AG04449 (cell line): Measurements from ENCODE around the gene ATL3.

Experiments used
- CTCF ChIA-PET: fragments of 350-600 bp; formaldehyde crosslinking; extraction: SDS; loops from one replicate; lab custom pipeline; 2021; ENCODE audit warnings: antibody characterized with exemption; lab: Yijun Ruan, JAX
- POLR2A ChIA-PET: fragments of 400-600, 350-600 bp; formaldehyde crosslinking; extraction: SDS; loops from one replicate; lab custom pipeline; 2020; ENCODE audit warnings: antibody characterized with exemption, inconsistent platforms; lab: Yijun Ruan, JAX
- DNase-seq: peaks from one replicate; pipeline ENCODE4 v3.0.0-alpha.2; 2010; ENCODE audit warnings: low read depth, low spot score
- H3K4me3 ChIP-seq: 2 replicates; pipeline ENCODE4 v1.5.1; 2011; ENCODE audit warnings: low read depth, mild to moderate bottlenecking, control low read depth, low read length
- TF ChIP-seq, protein P1 (sequence below): IDR thresholded peaks from one replicate; pipeline ENCODE4 v1.5.1; 2011; ENCODE audit warnings: mild to moderate bottlenecking, moderate library complexity, low read length, control low read depth, inconsistent platforms; ENCODE audit not compliant: insufficient read depth; ENCODE audit errors: missing control alignments

The ATL3 gene

DNA sequence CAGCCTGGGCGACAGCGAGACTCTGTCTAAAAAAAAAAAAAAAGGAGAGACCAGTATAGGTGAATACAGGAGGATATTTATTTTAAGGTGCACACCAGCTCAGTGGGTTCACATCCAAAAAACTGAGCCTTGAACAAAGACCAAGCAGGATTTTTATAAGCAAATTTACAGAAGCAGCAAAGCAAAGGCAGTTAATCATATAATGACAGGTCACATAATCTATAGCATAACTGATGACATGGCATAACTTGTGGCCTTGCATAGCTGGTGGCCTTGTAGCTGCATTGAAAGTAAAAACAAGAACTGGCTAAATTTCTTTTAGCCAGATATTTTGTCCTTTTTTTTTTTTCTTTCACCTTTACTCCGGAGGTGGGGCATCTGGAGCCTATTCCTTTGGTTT, 54.2 kb downstream of the ATL3 start:
- DNase-seq = no peak
- no peak overlapping the region for H3K4me3 ChIP-seq
- POLR2A ChIA-PET = no interaction called here
- CTCF ChIA-PET = interaction anchor here (1.0 kb wide), 1 partner anchor 19 kb away, joined by 3 read pairs; no protein-coding TSS in a partner anchor
- TF ChIP-seq, protein P1, sequence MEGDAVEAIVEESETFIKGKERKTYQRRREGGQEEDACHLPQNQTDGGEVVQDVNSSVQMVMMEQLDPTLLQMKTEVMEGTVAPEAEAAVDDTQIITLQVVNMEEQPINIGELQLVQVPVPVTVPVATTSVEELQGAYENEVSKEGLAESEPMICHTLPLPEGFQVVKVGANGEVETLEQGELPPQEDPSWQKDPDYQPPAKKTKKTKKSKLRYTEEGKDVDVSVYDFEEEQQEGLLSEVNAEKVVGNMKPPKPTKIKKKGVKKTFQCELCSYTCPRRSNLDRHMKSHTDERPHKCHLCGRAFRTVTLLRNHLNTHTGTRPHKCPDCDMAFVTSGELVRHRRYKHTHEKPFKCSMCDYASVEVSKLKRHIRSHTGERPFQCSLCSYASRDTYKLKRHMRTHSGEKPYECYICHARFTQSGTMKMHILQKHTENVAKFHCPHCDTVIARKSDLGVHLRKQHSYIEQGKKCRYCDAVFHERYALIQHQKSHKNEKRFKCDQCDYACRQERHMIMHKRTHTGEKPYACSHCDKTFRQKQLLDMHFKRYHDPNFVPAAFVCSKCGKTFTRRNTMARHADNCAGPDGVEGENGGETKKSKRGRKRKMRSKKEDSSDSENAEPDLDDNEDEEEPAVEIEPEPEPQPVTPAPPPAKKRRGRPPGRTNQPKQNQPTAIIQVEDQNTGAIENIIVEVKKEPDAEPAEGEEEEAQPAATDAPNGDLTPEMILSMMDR = no peak

DNA sequence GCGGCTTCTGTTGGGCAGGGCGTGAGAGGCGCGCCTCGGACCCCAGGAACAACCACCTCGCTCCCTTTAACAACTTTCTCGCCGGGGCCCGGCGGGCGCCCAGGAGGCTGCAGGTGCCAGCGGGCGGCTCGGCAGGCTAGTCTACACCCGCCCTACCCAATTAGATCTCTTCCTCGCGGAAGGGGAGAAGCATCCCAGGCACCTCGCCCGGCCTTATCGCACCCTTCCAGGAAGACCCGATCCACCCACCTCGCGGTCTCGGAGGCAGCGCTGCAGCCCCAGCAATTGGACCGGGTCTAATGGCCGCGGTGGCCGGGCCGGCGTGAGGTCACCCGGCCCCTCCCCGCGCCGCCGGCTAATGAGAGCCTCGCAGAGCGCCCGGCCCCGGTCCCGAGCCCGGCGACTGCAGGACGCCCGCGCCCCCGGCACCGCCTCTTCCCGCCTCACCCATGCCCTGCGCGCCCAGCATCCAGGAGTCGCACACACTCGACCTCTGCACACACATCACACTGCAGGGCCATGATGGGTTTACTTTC, 57.0 kb downstream of the ATL3 start, which contains the start of gene PLAAT3:
TSS of gene PLAAT3 (minus strand) at position 298 of the 536 bp plus-strand sequence. CDS start 419 bp downstream, outside the sequence.
- TF ChIP-seq, protein P1 = no peak
- CTCF ChIA-PET = interaction anchor here (1.1 kb wide), 1 partner anchor 135 kb away, joined by 3 read pairs; no protein-coding TSS in a partner anchor
- DNase-seq = no peak
- H3K4me3 ChIP-seq = peak within 1 kb of the TSS; percentile 61
- POLR2A ChIA-PET = interaction anchor here (1.0 kb wide), 1 partner anchor 12 kb away, joined by 3 read pairs; no protein-coding TSS in a partner anchor

DNA sequence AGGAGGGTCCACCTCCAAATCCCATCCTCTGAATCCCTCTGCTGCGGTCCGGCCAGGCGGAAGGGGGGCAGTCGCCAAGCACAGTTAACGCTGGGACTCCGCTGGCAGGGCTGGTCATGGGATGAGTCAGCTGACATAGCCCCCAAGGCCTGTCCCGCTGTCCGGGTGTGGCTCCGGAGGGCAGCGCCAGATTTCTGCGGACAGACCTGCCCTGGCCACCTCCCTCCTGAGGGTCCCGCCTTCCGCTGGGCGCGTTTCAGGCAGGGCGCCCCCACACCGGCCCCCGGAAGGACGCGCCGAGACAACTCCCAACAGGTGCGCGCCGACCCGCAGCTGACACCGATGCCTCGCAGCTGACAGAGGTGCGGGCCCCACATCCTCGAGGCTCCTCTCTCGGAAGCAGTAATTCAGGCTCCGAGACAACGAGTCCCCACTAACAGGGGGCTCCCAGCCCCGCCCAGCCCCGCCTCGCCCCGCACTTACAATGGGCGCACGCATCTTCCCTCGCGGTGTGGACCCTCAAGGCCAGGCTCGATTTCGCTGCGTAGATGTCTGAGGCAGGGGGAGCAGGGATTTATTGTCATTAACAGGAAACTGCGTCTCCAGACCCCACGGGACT, 57.5 kb downstream of the ATL3 start:
- peak overlapping the region; percentile 61 for H3K4me3 ChIP-seq
- ChIA-PET POLR2A (interaction anchor here (1.0 kb wide), 1 partner anchor 11 kb away, joined by 3 read pairs; no protein-coding TSS in a partner anchor), CTCF (interaction anchor here (1.1 kb wide), 1 partner anchor 135 kb away, joined by 3 read pairs; no protein-coding TSS in a partner anchor)
- DNase-seq = no peak
- TF ChIP-seq, protein P1 = no peak

- no peak overlapping the region for H3K4me3 ChIP-seq
- TF ChIP-seq, protein P1 = no peak
- no peak for DNase-seq
Observed at GRCh38 chr11:63612181-63612580, 59.0 kb downstream of the ATL3 start.

DNA sequence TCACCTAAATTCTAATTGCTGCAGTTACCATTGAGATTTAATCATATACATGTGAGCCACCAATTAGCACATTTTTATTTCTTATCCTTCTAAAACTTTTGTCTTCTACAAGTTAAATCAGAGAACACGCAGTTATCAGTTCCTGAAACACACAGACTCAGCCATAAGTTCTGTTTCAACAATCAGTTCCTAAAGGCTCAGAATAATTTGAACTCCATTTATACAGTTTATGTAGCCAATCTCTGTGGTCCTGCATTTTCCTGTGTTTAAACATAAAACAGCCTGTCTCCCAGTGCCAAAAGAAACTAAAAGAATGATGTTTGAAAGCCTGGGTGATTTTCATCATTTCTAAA, 59.8 kb downstream of the ATL3 start:
- no peak for DNase-seq
- H3K4me3 ChIP-seq = no peak overlapping the region
- ChIA-PET POLR2A (no interaction called here), CTCF (no interaction called here)
- TF ChIP-seq, protein P1 = no peak

More at GRCh38 chr11:63612181-63612580, 59.0 kb downstream of the ATL3 start:
- POLR2A ChIA-PET = no interaction called here
- CTCF ChIA-PET = no interaction called here
